HG03103 (cell line): ENCODE measurements around the gene PCSK6.

Experiments
- ATAC-seq: cut with Tn5 transposase; IDR thresholded peaks from one replicate; pipeline ENCODE4 v1.9.1; 2021; ENCODE audit warnings: low read depth; ENCODE audit not compliant: unreplicated experiment

The PCSK6 gene

GRCh38 chr15:101450403-101451265, 38.9 kb downstream of the PCSK6 start:
- no peak for ATAC-seq

GRCh38 chr15:101449471-101450402, 39.8 kb downstream of the PCSK6 start:
- no peak for ATAC-seq

GRCh38 chr15:101448336-101448735, 41.2 kb downstream of the PCSK6 start:
- ATAC-seq: no peak

GRCh38 chr15:101447561-101448071, 41.9 kb downstream of the PCSK6 start:
- ATAC-seq: no peak

GRCh38 chr15:101447168-101447533, 42.4 kb downstream of the PCSK6 start:
- no peak for ATAC-seq

- no peak for ATAC-seq
Observed at GRCh38 chr15:101446518-101447167, 42.9 kb downstream of the PCSK6 start.

- ATAC-seq: no peak
Observed at GRCh38 chr15:101445562-101446517, 43.7 kb downstream of the PCSK6 start.

GRCh38 chr15:101444807-101445508, 44.5 kb downstream of the PCSK6 start:
- no peak for ATAC-seq

GRCh38 chr15:101444015-101444414, 45.5 kb downstream of the PCSK6 start:
- ATAC-seq: no peak

- no peak for ATAC-seq
Observed at GRCh38 chr15:101442272-101442671, 47.2 kb downstream of the PCSK6 start.

- ATAC-seq: no peak
Observed at GRCh38 chr15:101441696-101442095, 47.8 kb downstream of the PCSK6 start.

GRCh38 chr15:101440846-101441590, 48.5 kb downstream of the PCSK6 start:
- no peak for ATAC-seq

GRCh38 chr15:101439920-101440319, 49.6 kb downstream of the PCSK6 start:
- no peak for ATAC-seq

- no peak for ATAC-seq
Observed at GRCh38 chr15:101439285-101439919, 50.1 kb downstream of the PCSK6 start.

GRCh38 chr15:101438482-101439284, 50.8 kb downstream of the PCSK6 start:
- ATAC-seq: no peak

GRCh38 chr15:101437618-101438481, 51.7 kb downstream of the PCSK6 start:
- ATAC-seq: no peak
